ENCODE results near the gene PRKCE. TPM values are rescaled to one million over a fixed set of nuclear protein-coding genes. Genes with fewer than 3 reads are reported as not detected.
A peak's percentile ranks its signal among the peaks of the same experiment; 100 is the strongest.

Gene PRKCE
- polyA plus RNA-seq, 1 of the 3 experiments (the other 2 are of a cell fraction), result 16.3 TPM

- Histone ChIP-seq H3K36me3 (replicated peaks in 1 of 2; ENCODE audit: control insufficient read depth in 1 of 2, insufficient read depth in 2 of 2, low read length in 1 of 2) (no peaks in the 10 kb centered on the region), H4K20me1 (ENCODE audit: insufficient read depth) (no peaks in the 10 kb centered on the region), H3F3A (replicated peaks; ENCODE audit: insufficient read depth) (no peaks in the 10 kb centered on the region), H3K27me3 (ENCODE audit: insufficient read depth) (no peaks in the 10 kb centered on the region), H3K4me3 (ENCODE audit: low read depth in 2 of 2, low read length in 1 of 2) (no peak overlapping the region), H3K4me2 (no peak overlapping the region), H3K9ac (no peak overlapping the region), H3K9me2 (no peaks in the 10 kb centered on the region), H2AFZ (ENCODE audit: low read depth) (no peak overlapping the region), H3K79me2 (ENCODE audit: insufficient read depth) (no peaks in the 10 kb centered on the region), H3K4me1 (ENCODE audit: control insufficient read depth in 1 of 2, insufficient read depth in 2 of 2, low read depth in 1 of 2, low read length in 1 of 2) (peaks cover 0 to 53% of the 10 kb centered on the region in 2 experiments; a peak in 2 of 4 replicates), H3K27ac (ENCODE audit: low read depth in 2 of 2, low read length in 1 of 2) (no peak overlapping the region; a peak in 1 of 4 replicates), H3K9me3 (no peaks in the 10 kb centered on the region)
- TF ChIP-seq TCF12 (IDR thresholded peaks at IDR 0.05), result no peak
- peak; percentile 48 for TF ChIP-seq RAD21 (IDR thresholded peaks at IDR 0.05; ENCODE audit: low read length)
- ChIA-PET POLR2A (interaction anchor here (0.9 kb wide), 1 partner anchor 11 kb away, joined by 3 read pairs; no protein-coding TSS in a partner anchor), CTCF (interaction anchor here (0.7 to 3.5 kb wide), 20 partner anchors 8 to 222 kb away, joined by 3 to 12 read pairs (median 4); partner anchors contain the start of gene PRKCE)
- 78% methylated on average over 6 of the region's 10 CpGs for WGBS (ENCODE audit: low lambda C conversion rate)
- peak; percentile 62 for DNase-seq
These were observed 119.8 kb downstream of the PRKCE start for GRCh38 chr2:45771261-45771660.

- no peaks in the 10 kb centered on the region for H3K9me3 ChIP-seq
- H3K4me3 ChIP-seq (ENCODE audit: low read depth in 2 of 2, low read length in 1 of 2), result no peak overlapping the region
- H2AFZ ChIP-seq (ENCODE audit: low read depth), result no peak overlapping the region
- TF ChIP-seq PBX3 (IDR thresholded peaks at IDR 0.05) (no peak), IRF3 (IDR thresholded peaks at IDR 0.05; ENCODE audit: low read depth, low read length) (no peak), TEAD4 (IDR thresholded peaks at IDR 0.05; ENCODE audit: borderline replicate concordance, insufficient read depth) (no peak), SIN3A (IDR thresholded peaks at IDR 0.05; ENCODE audit: borderline replicate concordance, low read depth, low read length) (no peak), YY1 (IDR thresholded peaks at IDR 0.05; ENCODE audit: low read depth) (no peak), GABPA (IDR thresholded peaks at IDR 0.05; ENCODE audit: low read depth) (no peak), MEF2A (IDR thresholded peaks at IDR 0.05; ENCODE audit: borderline replicate concordance, low read depth) (no peak)
- TF ChIP-seq, protein P1, sequence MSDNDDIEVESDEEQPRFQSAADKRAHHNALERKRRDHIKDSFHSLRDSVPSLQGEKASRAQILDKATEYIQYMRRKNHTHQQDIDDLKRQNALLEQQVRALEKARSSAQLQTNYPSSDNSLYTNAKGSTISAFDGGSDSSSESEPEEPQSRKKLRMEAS (IDR thresholded peaks at IDR 0.05; ENCODE audit: low read depth), result no peak
- TF ChIP-seq, protein P2, sequence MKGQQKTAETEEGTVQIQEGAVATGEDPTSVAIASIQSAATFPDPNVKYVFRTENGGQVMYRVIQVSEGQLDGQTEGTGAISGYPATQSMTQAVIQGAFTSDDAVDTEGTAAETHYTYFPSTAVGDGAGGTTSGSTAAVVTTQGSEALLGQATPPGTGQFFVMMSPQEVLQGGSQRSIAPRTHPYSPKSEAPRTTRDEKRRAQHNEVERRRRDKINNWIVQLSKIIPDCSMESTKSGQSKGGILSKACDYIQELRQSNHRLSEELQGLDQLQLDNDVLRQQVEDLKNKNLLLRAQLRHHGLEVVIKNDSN (IDR thresholded peaks at IDR 0.05; ENCODE audit: borderline replicate concordance, low read depth), result no peak
- POLR2A ChIA-PET, result no interaction called here
- no peaks in the 10 kb centered on the region for H3F3A ChIP-seq (replicated peaks; ENCODE audit: insufficient read depth)
- H3K9me2 ChIP-seq, result no peaks in the 10 kb centered on the region
- no peak overlapping the region for H3K4me2 ChIP-seq
- CTCF ChIA-PET, result interaction anchor here (0.7 to 3.5 kb wide), 5 partner anchors 12 to 164 kb away, joined by 3 to 12 read pairs (median 5); no protein-coding TSS in a partner anchor
- H3K4me1 ChIP-seq (ENCODE audit: control insufficient read depth in 1 of 2, insufficient read depth in 2 of 2, low read depth in 1 of 2, low read length in 1 of 2), result peaks cover 0 to 51% of the 10 kb centered on the region in 2 experiments; a peak in 2 of 4 replicates
- H3K79me2 ChIP-seq (ENCODE audit: insufficient read depth), result no peaks in the 10 kb centered on the region
- H3K36me3 ChIP-seq (replicated peaks in 1 of 2; ENCODE audit: control insufficient read depth in 1 of 2, insufficient read depth in 2 of 2, low read length in 1 of 2), result no peaks in the 10 kb centered on the region
- no peak overlapping the region for H3K27ac ChIP-seq (ENCODE audit: low read depth in 2 of 2, low read length in 1 of 2)
- H4K20me1 ChIP-seq (ENCODE audit: insufficient read depth), result peaks cover 4% of the 10 kb centered on the region; the same call in 1 of the 2 replicates
- no peaks in the 10 kb centered on the region for H3K27me3 ChIP-seq (ENCODE audit: insufficient read depth)
- no peak overlapping the region for H3K9ac ChIP-seq
- DNase-seq, result no peak
- 33% methylated on average over 2 of the region's 2 CpGs for WGBS (ENCODE audit: low lambda C conversion rate)
These were observed 120.6 kb downstream of the PRKCE start for GRCh38 chr2:45772038-45772437.

Data from SK-N-SH (cell line).